PC-3 (cell line): Measurements from ENCODE around the gene CRPPA. TPM values are rescaled to one million over a fixed set of nuclear protein-coding genes. Genes with fewer than 3 reads are reported as not detected.
A peak's percentile ranks its signal among the peaks of the same experiment; 100 is the strongest.

ENCODE experiments used
- ATAC-seq: fragments of 200-7000 bp; cut with Tn5 transposase; 2 replicates; pipeline ENCODE4 v1.9.1; 2020; ENCODE audit warnings: mild to moderate bottlenecking, moderate library complexity
- BruUV-seq: library from RNA; stranded (reverse); fragments of 400-500 nt; replicated peaks from 2 replicates; lab custom pipeline; 2021; lab: Mats Ljungman, UMichigan
- CTCF ChIA-PET: fragments of 300-600 bp; sonication (Branson Sonifier 250); formaldehyde crosslinking; loops from one replicate; lab custom pipeline; 2022; ENCODE audit warnings: antibody characterized with exemption; lab: Charles Lee
- POLR2A ChIA-PET: fragments of 300-600 bp; sonication (Branson Sonifier 250); formaldehyde crosslinking; loops from one replicate; lab custom pipeline; 2022; ENCODE audit warnings: antibody characterized with exemption; ENCODE audit not compliant: unreplicated experiment; lab: Charles Lee
- DNase-seq: peaks from one replicate; pipeline ENCODE4 v3.0.0-alpha.2; 2015
- H2AFZ ChIP-seq: fragments of 300-600 bp; sonication (generic); 2 replicates; pipeline ENCODE4 v1.6.0; 2016; ENCODE audit warnings: antibody characterized with exemption, low read length
- H3F3A ChIP-seq: fragments of 300-600 bp; sonication (generic); one replicate; pipeline ENCODE4 v1.6.0; 2017; ENCODE audit warnings: antibody characterized with exemption, low read length, control low read depth, mild to moderate bottlenecking; ENCODE audit not compliant: unreplicated experiment
- H3K27ac ChIP-seq: fragments of 300-600 bp; sonication (generic); 2 replicates; pipeline ENCODE4 v1.5.1; 2016; ENCODE audit warnings: mild to moderate bottlenecking, low read length
- H3K27me3 ChIP-seq: fragments of 300-600 bp; sonication (generic); 2 replicates; pipeline ENCODE4 v1.6.1; 2016; ENCODE audit warnings: low read length, mixed read lengths
- H3K36me3 ChIP-seq: fragments of 300-600 bp; sonication (generic); 2 replicates; pipeline ENCODE4 v1.6.1; 2016; ENCODE audit warnings: low read depth, mixed run types, low read length, mixed read lengths
- H3K4me1 ChIP-seq: fragments of 300-600 bp; sonication (generic); 2 replicates; pipeline ENCODE4 v1.5.1; 2016; ENCODE audit warnings: low read length; ENCODE audit not compliant: insufficient read depth
- H3K4me2 ChIP-seq: fragments of 300-600 bp; sonication (generic); 2 replicates; pipeline ENCODE4 v1.6.0; 2016; ENCODE audit warnings: low read length
- H3K4me3 ChIP-seq: fragments of 300-600 bp; sonication (generic); 2 replicates; pipeline ENCODE4 v1.5.1; 2016; ENCODE audit warnings: mild to moderate bottlenecking, low read length, mixed read lengths
- H3K79me2 ChIP-seq: fragments of 300-600 bp; sonication (generic); 2 replicates; pipeline ENCODE4 v1.6.1; 2017; ENCODE audit warnings: low read length, mixed read lengths
- H3K9ac ChIP-seq: fragments of 300-600 bp; sonication (generic); 2 replicates; pipeline ENCODE4 v1.6.0; 2016; ENCODE audit warnings: mild to moderate bottlenecking, low read length
- H3K9me2 ChIP-seq: fragments of 300-600 bp; sonication (generic); replicated peaks from 2 replicates; pipeline ENCODE4 v1.6.1; 2016; ENCODE audit warnings: mixed run types, low read length, mixed read lengths
- H3K9me3 ChIP-seq: fragments of 300-600 bp; sonication (generic); 2 replicates; pipeline ENCODE4 v1.6.1; 2016; ENCODE audit warnings: low read length, mixed read lengths
- H4K20me1 ChIP-seq: fragments of 300-600 bp; sonication (generic); 2 replicates; pipeline ENCODE4 v1.6.1; 2016; ENCODE audit warnings: low read length, mixed read lengths
- CTCF ChIP-seq: fragments of 300-600 bp; sonication (generic); conservative IDR thresholded peaks from 2 replicates; pipeline ENCODE4 v1.5.1; 2017; ENCODE audit warnings: antibody characterized with exemption, low read depth, mild to moderate bottlenecking, low read length
- EZH2 ChIP-seq: fragments of 300-600 bp; sonication (generic); IDR thresholded peaks from one replicate; pipeline ENCODE4 v1.6.1; 2017; ENCODE audit warnings: antibody characterized with exemption, mild to moderate bottlenecking, low read length; ENCODE audit not compliant: unreplicated experiment
- EZH2phosphoT487 ChIP-seq: fragments of 300-600 bp; sonication (generic); IDR thresholded peaks from 2 replicates; pipeline ENCODE4 v1.6.1; 2018; ENCODE audit warnings: mild to moderate bottlenecking, antibody characterized with exemption, low read length, borderline replicate concordance
- intact Hi-C: fragments of 100-400 bp; cut with micrococcal nuclease; formaldehyde crosslinking; loops from 2 replicates; pipeline ENCODE4 v1.9.0; 2023
- total RNA-seq: library from RNA; depleted of rRNA; stranded (reverse); fragments of >200 nt; gene quantifications from 2 replicates; pipeline ENCODE4 v1.2.3, GENCODE V29; 2014

The CRPPA gene
- total RNA-seq, 1 experiment from 2014 or later = 1.2 TPM

GRCh38 chr7:16463949-16464715 is 42.8 kb upstream of the CRPPA start:
- no peaks in the 10 kb centered on the region for H3K79me2 ChIP-seq
- BruUV-seq = no TSS peak
- H4K20me1 ChIP-seq = no peaks in the 10 kb centered on the region
- TF ChIP-seq EZH2phosphoT487 (no peak), CTCF (no peak), EZH2 (no peak)
- 0 out of 2 replicates have a peak overlapping the region, but pooled peaks have one; percentile 12 for H3K4me3 ChIP-seq
- no peaks in the 10 kb centered on the region for H3K9me2 ChIP-seq
- H3K9ac ChIP-seq = no peak overlapping the region
- H2AFZ ChIP-seq = peak overlapping the region; percentile 24
- no peaks in the 10 kb centered on the region for H3K27me3 ChIP-seq
- ChIA-PET CTCF (interaction anchor here (0.7 kb wide), 1 partner anchor 171 kb away, joined by 3 read pairs; no protein-coding TSS in a partner anchor), POLR2A (no interaction called here)
- DNase-seq (no peak), ATAC-seq (no peak)
- no peak overlapping the region for H3K27ac ChIP-seq
- no peaks in the 10 kb centered on the region for H3K4me1 ChIP-seq
- intact Hi-C loops = no loop called here
- peak overlapping the region; percentile 33 for H3K4me2 ChIP-seq
- H3K9me3 ChIP-seq = no peaks in the 10 kb centered on the region
- H3F3A ChIP-seq = no peaks in the 10 kb centered on the region
- no peaks in the 10 kb centered on the region for H3K36me3 ChIP-seq

- POLR2A ChIA-PET = no interaction called here
- Histone ChIP-seq H3K27me3 (no peaks in the 10 kb centered on the region), H3F3A (no peaks in the 10 kb centered on the region), H3K4me1 (no peaks in the 10 kb centered on the region), H3K36me3 (no peaks in the 10 kb centered on the region), H3K27ac (no peak overlapping the region), H3K4me2 (peak overlapping the region; percentile 33), H3K9me3 (no peaks in the 10 kb centered on the region), H2AFZ (peak overlapping the region; percentile 22; the same call in 1 of the 2 replicates), H3K9ac (no peak overlapping the region), H4K20me1 (no peaks in the 10 kb centered on the region), H3K9me2 (no peaks in the 10 kb centered on the region), H3K4me3 (no peak overlapping the region), H3K79me2 (no peaks in the 10 kb centered on the region)
- CTCF ChIA-PET = interaction anchor here (0.7 kb wide), 1 partner anchor 172 kb away, joined by 3 read pairs; no protein-coding TSS in a partner anchor
- BruUV-seq = no TSS peak
- no peak for DNase-seq
- no peak for ATAC-seq
- TF ChIP-seq EZH2 (no peak), CTCF (no peak), EZH2phosphoT487 (no peak)
- intact Hi-C loops = no loop called here
Measured at GRCh38 chr7:16463520-16463919, 42.2 kb upstream of the CRPPA start.

- no TSS peak for BruUV-seq
- no peaks in the 10 kb centered on the region for H3K27me3 ChIP-seq
- no peak for TF ChIP-seq CTCF
- TF ChIP-seq EZH2phosphoT487 = no peak
- no peak for TF ChIP-seq EZH2
- no peak overlapping the region for H3K4me3 ChIP-seq
- H4K20me1 ChIP-seq = no peaks in the 10 kb centered on the region
- no peaks in the 10 kb centered on the region for H3K4me1 ChIP-seq
- no peak for DNase-seq
- no peak for ATAC-seq
- H3K9ac ChIP-seq = no peak overlapping the region
- no peak overlapping the region for H2AFZ ChIP-seq
- no peaks in the 10 kb centered on the region for H3F3A ChIP-seq
- ChIA-PET CTCF (no interaction called here), POLR2A (no interaction called here)
- no peak overlapping the region for H3K4me2 ChIP-seq
- no peaks in the 10 kb centered on the region for H3K9me3 ChIP-seq
- H3K79me2 ChIP-seq = no peaks in the 10 kb centered on the region
- H3K27ac ChIP-seq = no peak overlapping the region
- H3K36me3 ChIP-seq = no peaks in the 10 kb centered on the region
- intact Hi-C loops = no loop called here
- H3K9me2 ChIP-seq = no peaks in the 10 kb centered on the region
Measured at GRCh38 chr7:16462431-16462889, 41.1 kb upstream of the CRPPA start.
